ENCODE measurements around the gene KRT27.

GRCh38 chr17:40803617-40804082 lies 21.3 kb upstream of the KRT27 start:
- TF ChIP-seq CTCF (IDR thresholded peaks at IDR 0.05) = peak in 5 of 7 experiments; percentile 66 to 89 (median 79)
- no peak for TF ChIP-seq POLR2A (IDR thresholded peaks at IDR 0.05)
- peak in 1 of 3 donors; percentile 45 for TF ChIP-seq POLR2AphosphoS5 (IDR thresholded peaks at IDR 0.05)

Data from stomach (tissue), 4 donors.